ENCODE data around the gene VSIG10.
A peak's percentile ranks its signal among the peaks of the same experiment; 100 is the strongest.
"Not testable (repeated sequence)": the region's sequence is repeated elsewhere in the genome, so short reads cannot be mapped to it uniquely, and the experiment has no call there.

VSIG10 gene

GRCh38 chr12:118023301-118023860 lies 80.4 kb downstream of the VSIG10 start:
- Mint-ChIP-seq H3K36me3 (ENCODE audit: insufficient read depth) (peaks cover 32% of the 10 kb centered on the region), H3K4me1 (ENCODE audit: low read depth in 2 of 2) (no peaks in the 10 kb centered on the region), H3K27ac (peak overlapping the region in 1 of 2 donors; percentile 53), H3K27me3 (no peaks in the 10 kb centered on the region), H3K4me3 (no peak overlapping the region), H3K9me3 (no peaks in the 10 kb centered on the region)
- DNase-seq: no peak
- ATAC-seq (replicated peaks): no peak

GRCh38 chr12:118022728-118023109 lies 81.1 kb downstream of the VSIG10 start:
- Mint-ChIP-seq H3K27ac (peak overlapping the region in 1 of 2 donors; percentile 53), H3K9me3 (no peaks in the 10 kb centered on the region), H3K4me1 (ENCODE audit: low read depth in 2 of 2) (peaks cover 4% of the 10 kb centered on the region in 2 donors), H3K27me3 (no peaks in the 10 kb centered on the region), H3K36me3 (ENCODE audit: insufficient read depth) (peaks cover 28% of the 10 kb centered on the region), H3K4me3 (no peak overlapping the region)
- ATAC-seq (replicated peaks) (no peak), DNase-seq (no peak)

DNA sequence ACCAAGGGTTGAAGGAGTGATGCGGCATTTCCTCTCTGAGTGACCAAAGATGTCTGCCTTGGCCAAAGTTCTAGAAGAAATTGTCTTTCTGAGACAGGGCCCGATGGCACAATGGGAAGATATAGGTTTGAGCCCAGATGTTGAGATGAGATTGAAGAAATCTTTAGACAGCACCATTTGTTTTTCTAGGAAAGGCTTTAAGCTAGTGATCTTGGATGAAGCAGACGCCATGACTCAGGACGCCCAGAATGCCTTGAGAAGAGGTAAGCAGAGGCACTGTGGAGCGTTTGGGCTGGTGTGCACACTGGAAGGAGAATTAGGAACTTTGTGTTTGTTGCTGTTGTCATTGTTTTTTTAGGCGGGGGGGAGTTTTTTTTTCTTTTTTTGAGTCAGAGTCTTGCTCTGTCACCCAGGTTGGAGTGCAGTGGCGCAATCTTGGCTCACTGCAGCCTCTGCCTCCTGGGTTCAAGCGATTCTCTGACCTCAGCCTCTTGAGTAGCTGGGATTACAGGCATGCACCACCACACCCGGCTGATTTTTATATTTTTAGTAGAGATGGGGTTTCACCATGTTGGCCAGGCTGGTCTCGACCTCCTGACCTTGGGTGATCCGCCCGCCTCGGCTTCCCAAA lies 81.6 kb downstream of the VSIG10 start:
- DNase-seq; ATAC-seq (replicated peaks); H3K9me3 Mint-ChIP-seq; H3K27me3 Mint-ChIP-seq; H3K4me1 Mint-ChIP-seq (ENCODE audit: low read depth in 2 of 2); H3K4me3 Mint-ChIP-seq: not testable (repeated sequence)
- peak overlapping the region; percentile 33 to 76 for H3K27ac Mint-ChIP-seq
- H3K36me3 Mint-ChIP-seq (ENCODE audit: insufficient read depth): peaks cover 28% of the 10 kb centered on the region

- H3K4me1 Mint-ChIP-seq (ENCODE audit: low read depth in 2 of 2): peaks cover 13 to 14% of the 10 kb centered on the region in 2 donors
- H3K9me3 Mint-ChIP-seq: no peaks in the 10 kb centered on the region
- no peaks in the 10 kb centered on the region for H3K27me3 Mint-ChIP-seq
- DNase-seq (no peak), ATAC-seq (replicated peaks) (no peak)
- H3K27ac Mint-ChIP-seq: no peak overlapping the region
- H3K36me3 Mint-ChIP-seq (ENCODE audit: insufficient read depth): peaks cover 39% of the 10 kb centered on the region
- no peak overlapping the region for H3K4me3 Mint-ChIP-seq
Observed at GRCh38 chr12:118020036-118020435, 83.8 kb downstream of the VSIG10 start.

DNA sequence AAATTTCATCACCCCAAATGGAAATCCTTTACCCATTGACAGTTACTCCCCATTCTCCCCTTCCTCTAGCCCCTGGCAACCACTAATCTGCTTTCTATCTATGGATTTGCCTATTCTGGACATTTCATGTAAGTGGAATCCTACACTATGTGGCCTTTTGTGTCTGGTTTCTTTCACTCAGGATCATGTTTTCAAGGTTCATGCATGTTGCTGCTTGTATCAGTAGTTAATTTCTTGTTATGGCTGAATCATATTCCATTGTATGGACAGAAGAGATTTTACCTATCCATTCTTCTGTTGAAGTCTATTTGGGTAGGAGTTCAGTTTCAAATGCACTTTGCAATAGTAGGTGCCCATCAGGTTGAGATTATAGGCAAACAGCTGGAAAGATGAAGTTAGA lies 85.9 kb downstream of the VSIG10 start:
- H3K27ac Mint-ChIP-seq: peak overlapping the region in 1 of 2 donors; percentile 60
- H3K4me1 Mint-ChIP-seq (ENCODE audit: low read depth in 2 of 2): peaks cover 13 to 14% of the 10 kb centered on the region in 2 donors
- no peaks in the 10 kb centered on the region for H3K27me3 Mint-ChIP-seq
- H3K36me3 Mint-ChIP-seq (ENCODE audit: insufficient read depth): peaks cover 36% of the 10 kb centered on the region
- no peak for DNase-seq
- no peaks in the 10 kb centered on the region for H3K9me3 Mint-ChIP-seq
- H3K4me3 Mint-ChIP-seq: peak overlapping the region; percentile 91
- no peak for ATAC-seq (replicated peaks)

GRCh38 chr12:118016424-118017264 lies 87.2 kb downstream of the VSIG10 start, which contains the start of gene RFC5:
Gene RFC5, plus strand, starts transcription at chr12:118016703. Its CDS starts 125 bp downstream, at chr12:118016828.
- H3K36me3 Mint-ChIP-seq (ENCODE audit: insufficient read depth): peaks cover 32% of the 10 kb centered on the region

GRCh38 chr12:118015944-118016343 lies 87.9 kb downstream of the VSIG10 start:
- peak overlapping the region; percentile 91 for H3K4me3 Mint-ChIP-seq
- DNase-seq: no peak
- no peaks in the 10 kb centered on the region for H3K27me3 Mint-ChIP-seq
- H3K9me3 Mint-ChIP-seq: no peaks in the 10 kb centered on the region
- H3K36me3 Mint-ChIP-seq (ENCODE audit: insufficient read depth): peaks cover 29% of the 10 kb centered on the region
- H3K27ac Mint-ChIP-seq: peak overlapping the region; percentile 95
- H3K4me1 Mint-ChIP-seq (ENCODE audit: low read depth in 2 of 2): peaks cover 13 to 14% of the 10 kb centered on the region in 2 donors
- no peak for ATAC-seq (replicated peaks)

More at GRCh38 chr12:118016424-118017264, 87.2 kb downstream of the VSIG10 start, which contains the start of gene RFC5:
- DNase-seq: peak; percentile 97 to 98 (median 97)
- Mint-ChIP-seq H3K27me3 (no peaks in the 10 kb centered on the region), H3K4me1 (ENCODE audit: low read depth in 2 of 2) (peaks cover 13 to 14% of the 10 kb centered on the region in 2 donors), H3K9me3 (no peaks in the 10 kb centered on the region), H3K27ac (peak within 1 kb of the TSS; percentile 95), H3K4me3 (peak within 1 kb of the TSS; percentile 91)
- ATAC-seq (replicated peaks): peak; percentile 98

GRCh38 chr12:118015306-118015705 lies 88.5 kb downstream of the VSIG10 start:
- Mint-ChIP-seq H3K9me3 (no peaks in the 10 kb centered on the region), H3K4me1 (ENCODE audit: low read depth in 2 of 2) (peaks cover 13 to 14% of the 10 kb centered on the region in 2 donors), H3K36me3 (ENCODE audit: insufficient read depth) (peaks cover 24% of the 10 kb centered on the region), H3K27ac (peak overlapping the region in 1 of 2 donors; percentile 95), H3K4me3 (peak overlapping the region; percentile 91), H3K27me3 (no peaks in the 10 kb centered on the region)
- no peak for ATAC-seq (replicated peaks)
- DNase-seq: no peak
